22Rv1 (cell line): ENCODE data around the gene STOX2.

Experiments used
- CTCF ChIP-seq: fragments of 450-650 bp; IDR thresholded peaks from 2 replicates; pipeline ENCODE4 v1.5.1; 2017; ENCODE audit warnings: mild to moderate bottlenecking
- ZFX ChIP-seq: fragments of 450-650 bp; IDR thresholded peaks from 2 replicates; pipeline ENCODE4 v1.6.1; 2017; ENCODE audit warnings: antibody characterized with exemption, borderline replicate concordance

- no peak for TF ChIP-seq CTCF
- TF ChIP-seq ZFX: no peak
These were observed 136.0 kb downstream of the STOX2 start for GRCh38 chr4:184041156-184041555.
